Measurements from ENCODE around the gene C3orf33. TPM values are rescaled to one million over a fixed set of nuclear protein-coding genes. Genes with fewer than 3 reads are reported as not detected.

The C3orf33 gene
- total RNA-seq, 1 experiment from 2014 or later = 3.8 TPM

GRCh38 chr3:155743606-155744005, 62.5 kb downstream of the C3orf33 start:
- no peak for DNase-seq (ENCODE audit: low read depth)

GRCh38 chr3:155742349-155742965, 63.6 kb downstream of the C3orf33 start:
- no peak for DNase-seq (ENCODE audit: low read depth)

- DNase-seq (ENCODE audit: low read depth) = no peak
Observed at GRCh38 chr3:155741603-155742002, 64.5 kb downstream of the C3orf33 start.

GRCh38 chr3:155741101-155741500, 65.0 kb downstream of the C3orf33 start:
- no peak for DNase-seq (ENCODE audit: low read depth)

GRCh38 chr3:155739154-155739553, 66.9 kb downstream of the C3orf33 start:
- DNase-seq (ENCODE audit: low read depth) = no peak

- DNase-seq (ENCODE audit: low read depth) = no peak
Observed at GRCh38 chr3:155738580-155739076, 67.5 kb downstream of the C3orf33 start.

- no peak for DNase-seq (ENCODE audit: low read depth)
Observed at GRCh38 chr3:155737844-155738460, 68.1 kb downstream of the C3orf33 start.

- DNase-seq (ENCODE audit: low read depth) = no peak
Observed at GRCh38 chr3:155736381-155736780, 69.7 kb downstream of the C3orf33 start.

- DNase-seq (ENCODE audit: low read depth) = no peak
Observed at GRCh38 chr3:155730843-155731242, 75.2 kb downstream of the C3orf33 start.

GRCh38 chr3:155727836-155728235, 78.2 kb downstream of the C3orf33 start:
- DNase-seq (ENCODE audit: low read depth) = no peak

- DNase-seq (ENCODE audit: low read depth) = no peak
Observed at GRCh38 chr3:155714295-155714718, 91.8 kb downstream of the C3orf33 start.

Other genes with a start within 250 kb of the C3orf33 start
- 0.37 and 0.53 TPM in 2 replicates for gene PLCH1, start 61.2 kb downstream of the C3orf33 start, total RNA-seq (2014; rRNA removed; shearing (Covaris generic))
- gene SLC33A1, start 48.1 kb upstream of the C3orf33 start, total RNA-seq (2014; rRNA removed; shearing (Covaris generic)) = 34.1 and 36.3 TPM in 2 replicates
- 68.1 and 75.3 TPM in 2 replicates for gene GMPS, start 64.4 kb upstream of the C3orf33 start, total RNA-seq (2014; rRNA removed; shearing (Covaris generic))